Kidney (tissue), 14 donors: ENCODE results near the gene MPRIP. TPM values are rescaled to one million over a fixed set of nuclear protein-coding genes. Genes with fewer than 3 reads are reported as not detected.

ENCODE experiments used
- DNase-seq, 5 donors: peaks; one replicate each; pipeline ENCODE4 v3.0.0-alpha.2; 2013 to 2020
- FAIRE-seq: peaks from 2 replicates; lab custom pipeline; 2012; peaks lifted over from hg19 to GRCh38; lab: Jason Lieb, UNC
- H3K27ac ChIP-seq, 2 donors: one replicate each; pipeline ENCODE4 v1.7.0; 2013; ENCODE audit warnings: low read depth in 2 of 2, low read length in 2 of 2, inconsistent platforms in 1 of 2
- H3K27me3 ChIP-seq: one replicate; pipeline ENCODE4 v1.7.1; 2013; ENCODE audit warnings: low read length, inconsistent platforms; ENCODE audit not compliant: control insufficient read depth, insufficient read depth
- H3K36me3 ChIP-seq, 3 donors: one replicate each; pipeline versions ENCODE4 v1.7.0 to v1.7.1; 2013; ENCODE audit warnings: low read length in 3 of 3, control low read depth in 1 of 3, inconsistent platforms in 1 of 3; ENCODE audit not compliant: insufficient read depth in 3 of 3, control insufficient read depth in 2 of 3
- H3K4me1 ChIP-seq, 3 donors: one replicate each; pipeline versions ENCODE4 v1.7.0 to v1.7.1; 2013; ENCODE audit warnings: low read length in 3 of 3, inconsistent platforms in 1 of 3, low read depth in 1 of 3; ENCODE audit not compliant: control insufficient read depth in 2 of 3, insufficient read depth in 2 of 3
- H3K4me3 ChIP-seq, 3 donors: one replicate each; pipeline versions ENCODE4 v1.7.0 to v1.8.1; 2013; ENCODE audit warnings: low read length in 3 of 3, control low read depth in 1 of 3, inconsistent platforms in 1 of 3
- H3K9ac ChIP-seq, 3 donors: one replicate each; pipeline versions ENCODE4 v1.7.0 to v1.7.1; 2013; ENCODE audit warnings: low read length in 3 of 3, control low read depth in 1 of 3, inconsistent platforms in 1 of 3
- H3K9me3 ChIP-seq, 3 donors: one replicate each; pipeline versions ENCODE4 v1.7.0 to v1.7.1; 2013; ENCODE audit warnings: low read length in 3 of 3, control low read depth in 1 of 3, inconsistent platforms in 1 of 3; ENCODE audit not compliant: control insufficient read depth in 2 of 3, insufficient read depth in 1 of 3
- intact Hi-C: fragments of 100-400 bp; cut with DNase I; formaldehyde crosslinking; loops from one replicate; pipeline ENCODE4 v1.11.1; 2022
- polyA plus RNA-seq: library from polyadenylated mRNA; stranded (reverse); fragments of 350-450 nt; fragmentation: Illumina TruSeq; extraction: RNeasy Lipid Tissue Mini Kit (QIAGEN cat#74804); gene quantifications from one replicate; pipeline ENCODE4 v1.2.3, GENCODE V29; 2014; ENCODE audit warnings: low read depth, low replicate concordance; ENCODE audit not compliant: insufficient read depth
- total RNA-seq: library from RNA; stranded (reverse); fragmentation: NEBNext Ultra II Directional; extraction: Animal tissue kit (Norgen Biotek cat#: 25700); gene quantifications from one replicate; pipeline ENCODE4 v1.2.1, GENCODE V29; 2021
- TF ChIP-seq, protein P1 (sequence below): IDR thresholded peaks from 3 replicates; pipeline ENCODE4 v1.5.1; 2012; ENCODE audit warnings: mild to moderate bottlenecking, moderate library complexity, borderline replicate concordance; ENCODE audit not compliant: insufficient read depth; ENCODE audit errors: extremely low read depth
- donor health status: control.
- donor health status: control.
- donor health status: control.
- donor health status: control.
- donor health status: control.
- donor health status: DM: yes; HTN: yes; CAD: no.
- donor health status: Normal renal cell carcinoma (clear cell type).

MPRIP gene
- total and polyA plus RNA-seq, 2 donors from 2014 or later: 120 to 250 TPM

DNA sequence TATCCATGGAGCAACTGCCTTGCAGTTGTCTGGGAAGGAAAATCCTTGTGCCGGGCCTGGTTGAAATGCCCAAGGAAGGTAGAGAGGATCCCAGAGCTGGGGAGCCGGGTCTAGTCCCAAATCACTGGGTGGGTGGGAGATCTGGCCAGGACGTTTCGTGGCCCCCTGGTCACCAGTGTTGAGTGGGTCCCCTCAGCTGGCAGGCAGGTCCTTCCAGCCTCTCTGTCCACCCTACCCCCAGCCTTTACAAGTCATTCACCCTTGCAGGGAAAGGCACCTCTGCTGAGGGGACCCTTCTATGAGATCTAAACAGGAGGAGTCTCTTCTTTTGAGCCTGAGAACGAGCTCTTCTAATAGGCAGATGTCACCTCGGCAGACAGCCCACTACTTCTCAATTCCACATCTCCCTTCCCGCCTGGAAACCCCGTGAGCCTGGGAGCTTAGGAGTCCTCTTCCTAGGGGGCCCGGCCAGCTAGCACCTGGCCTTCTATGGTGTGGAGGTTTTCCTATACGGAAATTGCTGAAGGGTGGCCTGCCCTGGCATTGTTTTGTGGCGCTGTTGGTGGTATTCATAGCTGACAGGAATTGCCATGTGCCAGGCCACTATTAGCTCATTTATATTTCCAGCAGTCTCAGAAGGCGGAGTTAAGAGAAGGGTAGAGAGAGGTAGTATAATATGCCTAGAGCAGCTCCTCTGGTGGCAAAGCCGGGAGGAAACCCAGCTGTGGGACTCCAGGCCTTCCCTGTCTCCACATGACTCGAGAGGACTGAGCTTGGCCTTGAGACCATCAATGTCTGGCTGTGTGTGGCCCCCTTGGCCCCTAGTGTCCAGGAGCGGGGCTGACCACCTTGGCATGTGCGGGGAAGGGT, 13.3 kb downstream of the MPRIP start:
- H3K9me3 ChIP-seq: no peaks in the 10 kb centered on the region
- H3K27ac ChIP-seq: peak overlapping the region; percentile 40 to 60
- DNase-seq: peak in 2 of 5 donors; percentile 25 to 28
- no peak for FAIRE-seq
- H3K4me1 ChIP-seq: peaks cover 0 to 60% (median 53%) of the 10 kb centered on the region in 3 donors
- H3K4me3 ChIP-seq: peak overlapping the region in 1 of 3 donors; percentile 13
- H3K36me3 ChIP-seq: no peaks in the 10 kb centered on the region
- TF ChIP-seq, protein P1, sequence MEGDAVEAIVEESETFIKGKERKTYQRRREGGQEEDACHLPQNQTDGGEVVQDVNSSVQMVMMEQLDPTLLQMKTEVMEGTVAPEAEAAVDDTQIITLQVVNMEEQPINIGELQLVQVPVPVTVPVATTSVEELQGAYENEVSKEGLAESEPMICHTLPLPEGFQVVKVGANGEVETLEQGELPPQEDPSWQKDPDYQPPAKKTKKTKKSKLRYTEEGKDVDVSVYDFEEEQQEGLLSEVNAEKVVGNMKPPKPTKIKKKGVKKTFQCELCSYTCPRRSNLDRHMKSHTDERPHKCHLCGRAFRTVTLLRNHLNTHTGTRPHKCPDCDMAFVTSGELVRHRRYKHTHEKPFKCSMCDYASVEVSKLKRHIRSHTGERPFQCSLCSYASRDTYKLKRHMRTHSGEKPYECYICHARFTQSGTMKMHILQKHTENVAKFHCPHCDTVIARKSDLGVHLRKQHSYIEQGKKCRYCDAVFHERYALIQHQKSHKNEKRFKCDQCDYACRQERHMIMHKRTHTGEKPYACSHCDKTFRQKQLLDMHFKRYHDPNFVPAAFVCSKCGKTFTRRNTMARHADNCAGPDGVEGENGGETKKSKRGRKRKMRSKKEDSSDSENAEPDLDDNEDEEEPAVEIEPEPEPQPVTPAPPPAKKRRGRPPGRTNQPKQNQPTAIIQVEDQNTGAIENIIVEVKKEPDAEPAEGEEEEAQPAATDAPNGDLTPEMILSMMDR: no peak
- intact Hi-C loops: no loop called here
- peak overlapping the region in 1 of 3 donors; percentile 66 for H3K9ac ChIP-seq
- H3K27me3 ChIP-seq: no peaks in the 10 kb centered on the region

DNA sequence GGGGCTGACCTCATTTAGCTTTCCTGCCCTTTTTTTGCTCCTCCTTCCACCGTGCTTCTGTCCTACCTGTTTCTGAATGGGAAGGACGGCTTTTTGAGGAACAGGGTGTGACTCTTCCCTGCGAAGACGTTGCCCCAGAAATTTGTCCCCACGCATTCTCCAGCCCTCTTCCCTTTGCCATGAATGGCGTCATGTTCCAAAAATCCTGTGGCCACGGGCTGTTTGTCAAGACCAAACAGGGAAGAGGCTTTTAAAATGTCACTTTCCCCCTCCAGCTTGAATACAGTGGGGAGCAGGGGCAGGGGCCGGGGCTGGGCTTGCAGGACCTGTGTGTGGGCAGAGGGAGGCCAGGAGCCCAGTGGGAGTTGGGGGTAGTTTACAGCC, 13.9 kb downstream of the MPRIP start:
- H3K27ac ChIP-seq: peak overlapping the region; percentile 40 to 41
- no peak for FAIRE-seq
- no peaks in the 10 kb centered on the region for H3K27me3 ChIP-seq
- TF ChIP-seq, protein P1: no peak
- H3K9ac ChIP-seq: peak overlapping the region in 1 of 3 donors; percentile 66
- H3K4me1 ChIP-seq: peaks cover 0 to 63% (median 56%) of the 10 kb centered on the region in 3 donors
- no peaks in the 10 kb centered on the region for H3K36me3 ChIP-seq
- intact Hi-C loops: no loop called here
- peak overlapping the region in 1 of 3 donors; percentile 13 for H3K4me3 ChIP-seq
- DNase-seq: peak in 1 of 5 donors; percentile 15
- no peaks in the 10 kb centered on the region for H3K9me3 ChIP-seq

DNA sequence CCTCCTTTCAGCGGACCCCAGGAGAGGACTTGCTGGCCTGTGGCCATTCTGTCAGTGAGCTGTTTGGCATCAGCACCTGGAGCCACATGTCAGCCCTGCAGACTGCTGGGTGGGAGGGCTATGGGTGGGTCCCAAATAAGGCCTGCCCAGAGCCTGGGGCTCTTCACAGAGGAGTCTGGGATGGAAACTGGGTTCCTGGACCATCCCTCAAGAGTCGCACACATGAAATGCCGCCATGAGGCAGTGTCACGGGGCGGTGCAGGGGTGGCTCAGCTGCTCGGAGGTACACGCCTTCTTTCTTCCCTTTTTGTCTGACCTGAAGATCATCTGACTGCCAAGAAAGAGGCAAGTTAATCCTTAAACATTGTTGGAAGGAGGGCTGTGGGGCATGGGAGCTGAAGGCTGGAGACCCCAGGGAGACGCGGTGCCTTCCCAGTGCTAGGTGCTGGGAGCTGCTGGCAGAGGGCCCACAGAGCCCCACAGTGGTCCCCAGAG, 14.8 kb downstream of the MPRIP start:
- DNase-seq (peak in 1 of 5 donors; percentile 25), FAIRE-seq (no peak)
- intact Hi-C loops: no loop called here
- Histone ChIP-seq H3K36me3 (no peaks in the 10 kb centered on the region), H3K4me1 (peaks cover 0 to 62% (median 58%) of the 10 kb centered on the region in 3 donors), H3K27me3 (no peaks in the 10 kb centered on the region), H3K27ac (peak overlapping the region in 1 of 2 donors; percentile 41), H3K9ac (no peak overlapping the region), H3K4me3 (no peak overlapping the region), H3K9me3 (no peaks in the 10 kb centered on the region)
- TF ChIP-seq, protein P1: no peak
